HG03457 (cell line): ENCODE data around the gene AIM2.
"Not testable (repeated sequence)": the region's sequence is repeated elsewhere in the genome, so short reads cannot be mapped to it uniquely, and the experiment has no call there.

Source experiments
- ATAC-seq: cut with Tn5 transposase; IDR thresholded peaks from one replicate; pipeline ENCODE4 v1.9.1; 2021; ENCODE audit warnings: moderate number of reproducible peaks; ENCODE audit not compliant: unreplicated experiment

The AIM2 gene

GRCh38 chr1:159081626-159082025 lies 5.1 kb upstream of the AIM2 start:
- no peak for ATAC-seq

GRCh38 chr1:159079525-159079924 lies 3.0 kb upstream of the AIM2 start:
- ATAC-seq: no peak

- ATAC-seq: peak; percentile 56
These were observed 775 bp upstream of the AIM2 start for GRCh38 chr1:159077120-159077961.

- no peak for ATAC-seq
These were observed 4.5 kb downstream of the AIM2 start for GRCh38 chr1:159071970-159072582.

- ATAC-seq: no peak
These were observed 7.7 kb downstream of the AIM2 start for GRCh38 chr1:159068886-159069285.

GRCh38 chr1:159067699-159068621 lies 8.6 kb downstream of the AIM2 start:
- peak; percentile 83 for ATAC-seq

- no peak for ATAC-seq
These were observed 10.5 kb downstream of the AIM2 start for GRCh38 chr1:159066108-159066507.

GRCh38 chr1:159065106-159065505 lies 11.5 kb downstream of the AIM2 start:
- no peak for ATAC-seq

- no peak for ATAC-seq
These were observed 17.8 kb downstream of the AIM2 start for GRCh38 chr1:159058751-159059150.

- ATAC-seq: no peak
These were observed 20.4 kb downstream of the AIM2 start for GRCh38 chr1:159056069-159056698.

GRCh38 chr1:159055181-159055641 lies 21.4 kb downstream of the AIM2 start:
- no peak for ATAC-seq

GRCh38 chr1:159054427-159054826 lies 22.1 kb downstream of the AIM2 start:
- ATAC-seq: no peak

GRCh38 chr1:159051436-159051835 lies 25.1 kb downstream of the AIM2 start:
- no peak for ATAC-seq

GRCh38 chr1:159046486-159046885 lies 30.1 kb downstream of the AIM2 start:
- not testable (repeated sequence) for ATAC-seq

GRCh38 chr1:159040893-159041724 lies 35.5 kb downstream of the AIM2 start:
- ATAC-seq: no peak

- ATAC-seq: no peak
These were observed 36.4 kb downstream of the AIM2 start for GRCh38 chr1:159040206-159040605.

GRCh38 chr1:159030877-159031447 lies 45.6 kb downstream of the AIM2 start:
- no peak for ATAC-seq

GRCh38 chr1:159030311-159030710 lies 46.3 kb downstream of the AIM2 start:
- no peak for ATAC-seq

GRCh38 chr1:159026841-159027240 lies 49.7 kb downstream of the AIM2 start:
- ATAC-seq: not testable (repeated sequence)

- ATAC-seq: no peak
These were observed 51.5 kb downstream of the AIM2 start for GRCh38 chr1:159025043-159025442.
